HG03045 (cell line): ENCODE results near the gene LPAR1.

Experiments
- ATAC-seq: cut with Tn5 transposase; IDR thresholded peaks from one replicate; pipeline ENCODE4 v1.9.1; 2021; ENCODE audit warnings: mild to moderate bottlenecking, moderate library complexity; ENCODE audit not compliant: unreplicated experiment

The LPAR1 gene

GRCh38 chr9:110958847-110959246, 79.4 kb downstream of the LPAR1 start:
- ATAC-seq, result no peak

- no peak for ATAC-seq
These were observed 83.4 kb downstream of the LPAR1 start for GRCh38 chr9:110954822-110955291.

- no peak for ATAC-seq
These were observed 85.8 kb downstream of the LPAR1 start for GRCh38 chr9:110952540-110952859.

- ATAC-seq, result no peak
These were observed 86.3 kb downstream of the LPAR1 start for GRCh38 chr9:110951805-110952539.

GRCh38 chr9:110950041-110950645, 88.1 kb downstream of the LPAR1 start:
- no peak for ATAC-seq

- ATAC-seq, result no peak
These were observed 89.2 kb downstream of the LPAR1 start for GRCh38 chr9:110949081-110949480.

GRCh38 chr9:110947491-110948044, 90.7 kb downstream of the LPAR1 start:
- no peak for ATAC-seq

GRCh38 chr9:110942522-110942921, 95.7 kb downstream of the LPAR1 start:
- no peak for ATAC-seq

GRCh38 chr9:110940951-110941557, 97.2 kb downstream of the LPAR1 start:
- ATAC-seq, result no peak

- ATAC-seq, result no peak
These were observed 98.7 kb downstream of the LPAR1 start for GRCh38 chr9:110939573-110939972.

- ATAC-seq, result no peak
These were observed 99.2 kb downstream of the LPAR1 start for GRCh38 chr9:110939047-110939446.

- ATAC-seq, result no peak
These were observed 100.0 kb downstream of the LPAR1 start for GRCh38 chr9:110938242-110938641.

- no peak for ATAC-seq
These were observed 101.4 kb downstream of the LPAR1 start for GRCh38 chr9:110936719-110937452.

GRCh38 chr9:110936237-110936636, 102.0 kb downstream of the LPAR1 start:
- no peak for ATAC-seq

- no peak for ATAC-seq
These were observed 102.4 kb downstream of the LPAR1 start for GRCh38 chr9:110935829-110936228.

GRCh38 chr9:110933350-110934001, 104.8 kb downstream of the LPAR1 start:
- ATAC-seq, result no peak

GRCh38 chr9:110932863-110933262, 105.4 kb downstream of the LPAR1 start:
- ATAC-seq, result no peak

- ATAC-seq, result no peak
These were observed 109.7 kb downstream of the LPAR1 start for GRCh38 chr9:110928599-110928998.

- no peak for ATAC-seq
These were observed 111.3 kb downstream of the LPAR1 start for GRCh38 chr9:110926828-110927487.

GRCh38 chr9:110923601-110924000, 114.7 kb downstream of the LPAR1 start:
- no peak for ATAC-seq
